ENCODE measurements around the gene DDI2.

GRCh38 chr1:15681349-15682292, 64.4 kb downstream of the DDI2 start:
- TF ChIP-seq POLR2A (IDR thresholded peaks at IDR 0.05; ENCODE audit: extremely low read depth, insufficient read length) = no peak
- TF ChIP-seq MYC (IDR thresholded peaks at IDR 0.05; ENCODE audit: low read depth, low read length) = no peak
- no peak for TF ChIP-seq CTCF (IDR thresholded peaks at IDR 0.05; ENCODE audit: low read depth, low read length)
